HepG2 (cell line): ENCODE results near the gene IQGAP2. TPM values are rescaled to one million over a fixed set of nuclear protein-coding genes. Genes with fewer than 3 reads are reported as not detected.

Experiments
- ATAC-seq: fragments of 200-7000 bp; cut with Tn5 transposase; 3 replicates; pipeline ENCODE4 v1.9.1; 2020; ENCODE audit warnings: mild to moderate bottlenecking, moderate library complexity
- BruUV-seq: library from RNA; stranded (reverse); fragments of 400-500 nt; replicated peaks from 2 replicates; lab custom pipeline; 2021; lab: Mats Ljungman, UMichigan
- CTCF ChIA-PET: fragments of 300-600 bp; formaldehyde crosslinking; extraction: SDS; loops from one replicate; lab custom pipeline; 2021; ENCODE audit warnings: low total read pairs, inconsistent platforms, low intra/inter-chr PET ratio; lab: Yijun Ruan, JAX
- POLR2A ChIA-PET: fragments of 350-600 bp; sonication (Branson Sonifier 250); formaldehyde crosslinking; loops from one replicate; lab custom pipeline; 2020; ENCODE audit warnings: antibody characterized with exemption, inconsistent platforms; lab: Yijun Ruan, JAX
- DNase-seq: peaks from one replicate; pipeline ENCODE4 v3.0.0-alpha.2; 2015; ENCODE audit warnings: low spot score
- FAIRE-seq: peaks from 3 replicates; lab custom pipeline; 2011; peaks lifted over from hg19 to GRCh38; lab: Jason Lieb, UNC
- H2AFZ ChIP-seq: one replicate; pipeline ENCODE4 v1.6.1; 2011; ENCODE audit warnings: low read length, inconsistent platforms
- H3K27ac ChIP-seq: fragments of 300-600 bp; 3 replicates; pipeline ENCODE4 v1.8.0; 2011; ENCODE audit warnings: mixed run types, mild to moderate bottlenecking, mixed read lengths, low read length, inconsistent platforms; ENCODE audit not compliant: insufficient read depth; ENCODE audit errors: extremely low read length
- H3K27me3 ChIP-seq, 2 experiments: fragments of 200-600 bp in 1 of 2; 2 replicates in 1 of 2; 3 replicates in 1 of 2; pipeline versions ENCODE4 v1.6.0 to v1.8.0; 2011; ENCODE audit warnings: low read length in 2 of 2, mild to moderate bottlenecking in 2 of 2, moderate library complexity in 2 of 2, inconsistent platforms in 1 of 2; ENCODE audit not compliant: insufficient read depth in 2 of 2, control insufficient read depth in 1 of 2
- H3K36me3 ChIP-seq, 2 experiments: fragments of 200-600 bp in 1 of 2; replicated peaks in 1 of 2; 2 replicates in 1 of 2; 3 replicates in 1 of 2; pipeline versions ENCODE4 v1.5.1 to v1.8.0; 2011; ENCODE audit warnings: low read length in 2 of 2, inconsistent platforms in 1 of 2; ENCODE audit not compliant: insufficient read depth in 2 of 2, control insufficient read depth in 1 of 2
- H3K4me1 ChIP-seq: 2 replicates; pipeline ENCODE4 v1.5.1; 2012; ENCODE audit warnings: low read length, inconsistent platforms; ENCODE audit not compliant: insufficient read depth
- H3K4me2 ChIP-seq: 2 replicates; pipeline ENCODE4 v1.6.0; 2011; ENCODE audit warnings: low read depth, low read length, inconsistent platforms
- H3K4me3 ChIP-seq, 3 experiments: fragments of 200-600 bp in 1 of 3; sonication (generic), shearing (Covaris generic) in 1 of 3; replicated peaks in 1 of 3; 2 replicates each; pipeline ENCODE4 v1.5.1; 2011 to 2016; ENCODE audit warnings: low read length in 3 of 3, inconsistent platforms in 2 of 3, low read depth in 2 of 3, mild to moderate bottlenecking in 2 of 3, control low read depth in 1 of 3, mixed read lengths in 1 of 3; ENCODE audit not compliant: insufficient read depth in 1 of 3
- H3K79me2 ChIP-seq: one replicate; pipeline ENCODE4 v1.6.1; 2011; ENCODE audit warnings: low read length, inconsistent platforms; ENCODE audit not compliant: insufficient read depth
- H3K9ac ChIP-seq: 2 replicates; pipeline ENCODE4 v1.6.0; 2011; ENCODE audit warnings: mild to moderate bottlenecking, low read depth, low read length, inconsistent platforms; ENCODE audit not compliant: insufficient read depth
- H3K9me3 ChIP-seq: 2 replicates; pipeline ENCODE4 v1.5.1; 2012; ENCODE audit warnings: mild to moderate bottlenecking, low read length
- H4K20me1 ChIP-seq: 2 replicates; pipeline ENCODE4 v1.6.0; 2011; ENCODE audit warnings: inconsistent platforms, mild to moderate bottlenecking, low read length, moderate library complexity; ENCODE audit not compliant: insufficient read depth
- BORCS8-MEF2B ChIP-seq: sonication (generic); formaldehyde crosslinking; IDR thresholded peaks from 2 replicates; pipeline ENCODE4 v1.8.0; 2022; ENCODE audit warnings: mild to moderate bottlenecking, missing genetic modification reagents
- CEBPG ChIP-seq: IDR thresholded peaks from 2 replicates; pipeline ENCODE4 v1.6.1; 2016
- HDAC2 ChIP-seq: sonication (generic); formaldehyde crosslinking; IDR thresholded peaks from 2 replicates; pipeline ENCODE4 v1.4.0; 2020; ENCODE audit warnings: missing genetic modification reagents
- PPARG ChIP-seq: conservative IDR thresholded peaks from 2 replicates; pipeline ENCODE4 v1.6.1; 2016; ENCODE audit warnings: missing biosample characterization, missing genetic modification reagents
- RCOR2 ChIP-seq: IDR thresholded peaks from 2 replicates; pipeline ENCODE4 v1.6.1; 2016; ENCODE audit warnings: missing biosample characterization, missing genetic modification reagents
- REXO4 ChIP-seq: sonication (generic); formaldehyde crosslinking; IDR thresholded peaks from 2 replicates; pipeline ENCODE4 v1.8.0; 2022; ENCODE audit warnings: missing genetic modification reagents, mild to moderate bottlenecking, borderline replicate concordance
- SRSF1 ChIP-seq: fragments of 200-400 bp; formaldehyde crosslinking; optimal IDR thresholded peaks from 2 replicates; pipeline ENCODE3; 2017; ENCODE audit warnings: mild to moderate bottlenecking, low read depth, low read length, moderate library complexity
- ZFP1 ChIP-seq: IDR thresholded peaks from 2 replicates; pipeline ENCODE4 v1.6.1; 2016
- ZNF816 ChIP-seq: sonication (generic); formaldehyde crosslinking; IDR thresholded peaks from 2 replicates; pipeline ENCODE4 v1.8.0; 2022; ENCODE audit warnings: missing genetic modification reagents, mild to moderate bottlenecking, borderline replicate concordance
- whole genome bisulfite sequencing: methylation state at CpG from one replicate; pipeline ENCODE4 v1.1.6; 2017; ENCODE audit warnings: low lambda C conversion rate; 5-methylcytosine and 5-hydroxymethylcytosine counted together
- in situ Hi-C: cut with HindIII; loops from 2 replicates; pipeline ENCODE4 v1.10.0; 2017; ENCODE audit warnings: low pct_unique_long_range_greater_than_20kb; ENCODE audit not compliant: extremely low pct_ligation_motif_present
- intact Hi-C: fragments of 100-400 bp; cut with micrococcal nuclease; formaldehyde crosslinking; loops from one replicate; pipeline ENCODE4 v1.10.0; 2022; ENCODE audit not compliant: unreplicated experiment
- polyA plus RNA-seq, 8 experiments: library from polyadenylated mRNA; depleted of rRNA in 3 of 8; stranded (reverse) in 7 of 8; unstranded in 1 of 8; fragments of >200 nt; fragmentation: Illumina TruSeq in 4 of 8; extraction: Trizol in 4 of 8; gene quantifications; 2 replicates each; pipeline versions ENCODE4 v1.2.1 to v1.2.3, GENCODE V29; 2011 to 2016; ENCODE audit warnings: low read depth in 4 of 8, missing spikeins in 1 of 8, mixed read lengths in 1 of 8; ENCODE audit not compliant: insufficient read depth in 1 of 8
- total RNA-seq, 5 experiments: library from RNA; depleted of rRNA; stranded (reverse); fragments of >200 nt; fragmentation: Illumina TruSeq; extraction: Trizol; gene quantifications; 2 replicates each; pipeline ENCODE4 v1.2.3, GENCODE V29; 2016; ENCODE audit warnings: low read depth in 1 of 5
- TF ChIP-seq, protein P1 (sequence below): sonication (generic); formaldehyde crosslinking; IDR thresholded peaks from 2 replicates; pipeline ENCODE4 v1.4.0; 2020; ENCODE audit warnings: missing genetic modification reagents
- TF ChIP-seq, protein P2 (sequence below): sonication (generic); formaldehyde crosslinking; IDR thresholded peaks from 2 replicates; pipeline ENCODE4 v1.4.0; 2020; ENCODE audit warnings: mild to moderate bottlenecking, missing genetic modification reagents
- TF ChIP-seq, protein P3 (sequence below): sonication (generic); formaldehyde crosslinking; IDR thresholded peaks from 2 replicates; pipeline ENCODE4 v1.5.0; 2020; ENCODE audit warnings: missing genetic modification reagents
- TF ChIP-seq, protein P4 (sequence below): sonication (generic); formaldehyde crosslinking; IDR thresholded peaks from 2 replicates; pipeline ENCODE4 v1.8.0; 2022; ENCODE audit warnings: low read depth, missing genetic modification reagents
- TF ChIP-seq, protein P5 (sequence below): sonication (generic); IDR thresholded peaks from 2 replicates; pipeline ENCODE4 v1.6.1; 2016; ENCODE audit warnings: low read depth, borderline replicate concordance
- TF ChIP-seq, protein P6 (sequence below): sonication (generic); formaldehyde crosslinking; IDR thresholded peaks from 2 replicates; pipeline ENCODE4 v1.4.0; 2020; ENCODE audit warnings: missing genetic modification reagents

The IQGAP2 gene
- total and polyA plus RNA-seq, 2 of the 13 experiments (the other 11 are each of a cell fraction or from before 2014, with no cell fraction given) = 35.2 to 83.3 TPM

DNA sequence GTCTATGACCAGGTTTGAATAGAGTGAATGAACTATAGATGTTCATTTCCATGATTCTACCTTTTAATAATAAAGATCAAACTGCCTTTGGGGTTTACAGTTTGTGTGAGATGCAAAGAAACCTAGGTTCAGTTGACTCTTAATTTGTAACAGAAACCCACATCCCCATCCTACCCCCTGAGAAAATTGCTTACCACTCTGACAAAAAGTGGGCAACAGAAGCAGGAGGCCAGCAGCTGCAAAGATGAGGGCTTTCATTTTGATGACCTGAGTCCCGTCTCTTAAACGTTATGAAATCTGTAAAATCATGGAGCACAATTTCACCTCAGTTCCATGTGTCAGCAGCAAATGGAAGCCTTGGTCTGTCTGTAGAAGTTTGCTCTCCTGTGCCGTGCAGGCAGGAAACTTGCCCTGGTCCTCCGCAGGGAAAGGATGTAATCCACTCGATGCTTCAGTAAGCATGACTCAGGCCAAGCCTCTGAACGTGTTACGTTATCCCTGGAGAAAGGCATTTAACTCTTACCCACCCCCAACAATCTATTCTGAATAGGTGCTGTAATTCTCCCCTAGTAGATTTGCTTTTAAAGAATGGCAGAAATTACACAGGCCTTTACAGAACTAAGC lies 220.0 kb downstream of the IQGAP2 start, which contains the start of gene F2RL2:
Gene F2RL2 (minus strand): TSS at position 431 of the 624 bp plus-strand sequence. CDS start 173 bp downstream, at position 258.
- no peaks in the 10 kb centered on the region for H3K79me2 ChIP-seq
- H3K27me3 ChIP-seq = no peaks in the 10 kb centered on the region
- no peaks in the 10 kb centered on the region for H3K4me1 ChIP-seq
- H4K20me1 ChIP-seq = no peaks in the 10 kb centered on the region
- in situ Hi-C loops (no loop called here), intact Hi-C loops (no loop called here)
- FAIRE-seq (no peak), DNase-seq (no peak), ATAC-seq (no peak)
- no peak within 1 kb of the TSS for H3K4me2 ChIP-seq
- H3K27ac ChIP-seq = no peak within 1 kb of the TSS
- no TSS peak for BruUV-seq
- TF ChIP-seq BORCS8-MEF2B (CRISPR knock-in tag) (no peak), SRSF1 (no peak), ZNF816 (CRISPR knock-in tag) (no peak), CEBPG (CRISPR knock-in tag) (no peak), RCOR2 (CRISPR knock-in tag) (no peak), HDAC2 (CRISPR knock-in tag) (no peak), PPARG (no peak), ZFP1 (CRISPR knock-in tag) (no peak), REXO4 (no peak)
- TF ChIP-seq, protein P1, sequence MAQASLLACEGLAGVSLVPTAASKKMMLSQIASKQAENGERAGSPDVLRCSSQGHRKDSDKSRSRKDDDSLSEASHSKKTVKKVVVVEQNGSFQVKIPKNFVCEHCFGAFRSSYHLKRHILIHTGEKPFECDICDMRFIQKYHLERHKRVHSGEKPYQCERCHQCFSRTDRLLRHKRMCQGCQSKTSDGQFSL (CRISPR knock-in tag) = no peak
- TF ChIP-seq, protein P2, sequence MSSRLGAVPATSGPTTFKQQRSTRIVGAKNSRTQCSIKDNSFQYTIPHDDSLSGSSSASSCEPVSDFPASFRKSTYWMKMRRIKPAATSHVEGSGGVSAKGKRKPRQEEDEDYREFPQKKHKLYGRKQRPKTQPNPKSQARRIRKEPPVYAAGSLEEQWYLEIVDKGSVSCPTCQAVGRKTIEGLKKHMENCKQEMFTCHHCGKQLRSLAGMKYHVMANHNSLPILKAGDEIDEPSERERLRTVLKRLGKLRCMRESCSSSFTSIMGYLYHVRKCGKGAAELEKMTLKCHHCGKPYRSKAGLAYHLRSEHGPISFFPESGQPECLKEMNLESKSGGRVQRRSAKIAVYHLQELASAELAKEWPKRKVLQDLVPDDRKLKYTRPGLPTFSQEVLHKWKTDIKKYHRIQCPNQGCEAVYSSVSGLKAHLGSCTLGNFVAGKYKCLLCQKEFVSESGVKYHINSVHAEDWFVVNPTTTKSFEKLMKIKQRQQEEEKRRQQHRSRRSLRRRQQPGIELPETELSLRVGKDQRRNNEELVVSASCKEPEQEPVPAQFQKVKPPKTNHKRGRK = no peak
- TF ChIP-seq, protein P3, sequence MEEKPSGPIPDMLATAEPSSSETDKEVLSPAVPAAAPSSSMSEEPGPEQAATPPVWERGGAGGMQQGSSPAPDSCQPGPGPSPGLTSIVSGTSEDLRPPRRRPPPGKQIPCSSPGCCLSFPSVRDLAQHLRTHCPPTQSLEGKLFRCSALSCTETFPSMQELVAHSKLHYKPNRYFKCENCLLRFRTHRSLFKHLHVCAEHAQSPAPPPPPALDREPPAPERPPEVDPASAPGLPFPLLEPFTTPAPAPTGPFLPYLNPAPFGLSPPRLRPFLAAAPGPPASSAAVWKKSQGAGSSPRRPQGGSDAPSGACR (CRISPR knock-in tag) = no peak
- TF ChIP-seq, protein P4, sequence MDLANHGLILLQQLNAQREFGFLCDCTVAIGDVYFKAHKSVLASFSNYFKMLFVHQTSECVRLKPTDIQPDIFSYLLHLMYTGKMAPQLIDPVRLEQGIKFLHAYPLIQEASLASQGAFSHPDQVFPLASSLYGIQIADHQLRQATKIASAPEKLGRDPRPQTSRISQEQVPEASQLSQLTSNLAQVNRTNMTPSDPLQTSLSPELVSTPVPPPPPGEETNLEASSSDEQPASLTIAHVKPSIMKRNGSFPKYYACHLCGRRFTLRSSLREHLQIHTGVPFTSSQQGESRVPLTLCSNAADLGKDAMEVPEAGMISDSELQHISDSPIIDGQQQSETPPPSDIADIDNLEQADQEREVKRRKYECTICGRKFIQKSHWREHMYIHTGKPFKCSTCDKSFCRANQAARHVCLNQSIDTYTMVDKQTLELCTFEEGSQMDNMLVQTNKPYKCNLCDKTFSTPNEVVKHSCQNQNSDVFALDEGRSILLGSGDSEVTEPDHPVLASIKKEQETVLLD = no peak
- TF ChIP-seq, protein P5, sequence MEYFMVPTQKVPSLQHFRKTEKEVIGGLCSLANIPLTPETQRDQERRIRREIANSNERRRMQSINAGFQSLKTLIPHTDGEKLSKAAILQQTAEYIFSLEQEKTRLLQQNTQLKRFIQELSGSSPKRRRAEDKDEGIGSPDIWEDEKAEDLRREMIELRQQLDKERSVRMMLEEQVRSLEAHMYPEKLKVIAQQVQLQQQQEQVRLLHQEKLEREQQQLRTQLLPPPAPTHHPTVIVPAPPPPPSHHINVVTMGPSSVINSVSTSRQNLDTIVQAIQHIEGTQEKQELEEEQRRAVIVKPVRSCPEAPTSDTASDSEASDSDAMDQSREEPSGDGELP = no peak
- TF ChIP-seq, protein P6, sequence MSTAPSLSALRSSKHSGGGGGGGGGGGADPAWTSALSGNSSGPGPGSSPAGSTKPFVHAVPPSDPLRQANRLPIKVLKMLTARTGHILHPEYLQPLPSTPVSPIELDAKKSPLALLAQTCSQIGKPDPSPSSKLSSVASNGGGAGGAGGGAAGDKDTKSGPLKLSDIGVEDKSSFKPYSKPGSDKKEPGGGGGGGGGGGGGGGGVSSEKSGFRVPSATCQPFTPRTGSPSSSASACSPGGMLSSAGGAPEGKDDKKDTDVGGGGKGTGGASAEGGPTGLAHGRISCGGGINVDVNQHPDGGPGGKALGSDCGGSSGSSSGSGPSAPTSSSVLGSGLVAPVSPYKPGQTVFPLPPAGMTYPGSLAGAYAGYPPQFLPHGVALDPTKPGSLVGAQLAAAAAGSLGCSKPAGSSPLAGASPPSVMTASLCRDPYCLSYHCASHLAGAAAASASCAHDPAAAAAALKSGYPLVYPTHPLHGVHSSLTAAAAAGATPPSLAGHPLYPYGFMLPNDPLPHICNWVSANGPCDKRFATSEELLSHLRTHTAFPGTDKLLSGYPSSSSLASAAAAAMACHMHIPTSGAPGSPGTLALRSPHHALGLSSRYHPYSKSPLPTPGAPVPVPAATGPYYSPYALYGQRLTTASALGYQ (CRISPR knock-in tag) = no peak
- POLR2A ChIA-PET = no interaction called here
- no peak within 1 kb of the TSS for H3K4me3 ChIP-seq
- CTCF ChIA-PET = no interaction called here
- no peaks in the 10 kb centered on the region for H3K9me3 ChIP-seq
- no peak within 1 kb of the TSS for H2AFZ ChIP-seq
- WGBS = 95% methylated on average over 7 of the region's 7 CpGs
- no peak within 1 kb of the TSS for H3K9ac ChIP-seq
- H3K36me3 ChIP-seq = peaks cover 0 to 8% of the 10 kb centered on the region in 2 experiments; a peak in 3 of 5 replicates
